ENCODE results near the gene TANC1. TPM values are rescaled to one million over a fixed set of nuclear protein-coding genes. Genes with fewer than 3 reads are reported as not detected.

The TANC1 gene
- total RNA-seq, 1 donor from 2014 or later = 45.0 TPM

DNA sequence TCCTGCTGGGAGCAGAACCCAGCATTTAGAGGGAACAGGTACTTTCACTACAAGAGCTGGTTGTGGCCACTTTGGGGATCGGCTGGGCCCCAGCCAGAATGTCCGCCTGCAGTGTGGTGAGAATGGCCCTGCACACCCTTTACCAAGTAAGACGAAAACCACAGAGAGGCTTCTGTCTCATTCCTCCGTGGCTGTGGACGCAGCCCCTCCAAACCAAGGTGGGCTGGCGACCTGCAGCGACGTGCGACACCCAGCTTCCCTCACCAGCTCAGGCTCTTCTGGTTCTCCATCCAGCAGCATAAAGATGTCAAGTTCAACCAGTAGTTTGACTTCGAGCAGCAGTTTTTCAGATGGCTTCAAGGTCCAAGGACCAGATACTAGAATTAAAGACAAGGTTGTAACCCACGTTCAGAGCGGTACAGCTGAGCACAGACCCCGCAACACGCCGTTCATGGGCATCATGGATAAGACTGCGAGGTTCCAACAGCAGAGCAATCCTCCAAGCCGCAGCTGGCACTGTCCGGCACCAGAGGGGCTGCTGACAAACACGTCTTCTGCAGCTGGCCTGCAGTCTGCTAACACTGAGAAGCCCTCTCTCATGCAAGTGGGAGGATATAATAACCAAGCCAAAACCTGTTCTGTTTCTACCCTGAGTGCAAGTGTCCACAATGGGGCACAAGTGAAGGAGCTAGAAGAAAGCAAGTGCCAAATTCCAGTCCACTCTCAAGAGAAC is 261.9 kb downstream of the TANC1 start:
- H3K27ac Mint-ChIP-seq (ENCODE audit: unreplicated experiment) = no peak overlapping the region
- H3K4me3 Mint-ChIP-seq (ENCODE audit: unreplicated experiment) = no peak overlapping the region
- peaks cover 7% of the 10 kb centered on the region for H3K4me1 Mint-ChIP-seq (ENCODE audit: low read depth, unreplicated experiment)

GRCh38 chr2:159232456-159233170 is 264.2 kb downstream of the TANC1 start:
- H3K4me3 ChIP-seq (ENCODE audit: insufficient read depth, low read depth, low read length) = no peak overlapping the region
- H4K20me1 ChIP-seq (ENCODE audit: insufficient read depth, low read length) = peaks cover 5% of the 10 kb centered on the region
- H3K27ac Mint-ChIP-seq (ENCODE audit: unreplicated experiment) = no peak overlapping the region
- H3K4me3 Mint-ChIP-seq (ENCODE audit: unreplicated experiment) = no peak overlapping the region
- H3K79me2 ChIP-seq (ENCODE audit: insufficient read depth, low read length) = no peaks in the 10 kb centered on the region
- H3K4me1 Mint-ChIP-seq (ENCODE audit: low read depth, unreplicated experiment) = peaks cover 5% of the 10 kb centered on the region
- H3K27me3 ChIP-seq (ENCODE audit: insufficient read depth, low read length) = no peaks in the 10 kb centered on the region
- DNase-seq (ENCODE audit: low read depth) (no peak), FAIRE-seq (no peak)
- TF ChIP-seq CTCF (IDR thresholded peaks at IDR 0.05; ENCODE audit: insufficient read depth, low read depth, low read length) (no peak), EZH2 (IDR thresholded peaks at IDR 0.05; ENCODE audit: insufficient read depth, low read length) (no peak)
- peaks cover 29% of the 10 kb centered on the region for H3K36me3 Mint-ChIP-seq (ENCODE audit: low read depth, unreplicated experiment)
- H2AFZ ChIP-seq (ENCODE audit: low read depth, low read length) = no peak overlapping the region
- no peaks in the 10 kb centered on the region for H3K27me3 Mint-ChIP-seq (ENCODE audit: low read depth, unreplicated experiment)
- H3K9me3 ChIP-seq (ENCODE audit: insufficient read depth, low read depth, low read length) = no peaks in the 10 kb centered on the region
- no peak overlapping the region for H3K27ac ChIP-seq (ENCODE audit: low read depth, low read length)
- H3K36me3 ChIP-seq (ENCODE audit: insufficient read depth, low read length) = peaks cover 35% of the 10 kb centered on the region
- H3K9ac ChIP-seq (ENCODE audit: low read length) = no peak overlapping the region
- peaks cover 4% of the 10 kb centered on the region for H3K4me1 ChIP-seq (ENCODE audit: insufficient read depth, low read length)
- H3K9me3 Mint-ChIP-seq (ENCODE audit: unreplicated experiment) = no peaks in the 10 kb centered on the region
- no peak overlapping the region for H3K4me2 ChIP-seq (ENCODE audit: low read length)

More for the DNA sequence above, 261.9 kb downstream of the TANC1 start:
- FAIRE-seq (no peak), DNase-seq (ENCODE audit: low read depth) (no peak)
- no peak overlapping the region for H3K4me2 ChIP-seq (ENCODE audit: low read length)
- TF ChIP-seq EZH2 (IDR thresholded peaks at IDR 0.05; ENCODE audit: insufficient read depth, low read length) = no peak
- TF ChIP-seq CTCF (IDR thresholded peaks at IDR 0.05; ENCODE audit: insufficient read depth, low read depth, low read length) = no peak
- Mint-ChIP-seq H3K27me3 (ENCODE audit: low read depth, unreplicated experiment) (no peaks in the 10 kb centered on the region), H3K36me3 (ENCODE audit: low read depth, unreplicated experiment) (peaks cover 36% of the 10 kb centered on the region), H3K9me3 (ENCODE audit: unreplicated experiment) (no peaks in the 10 kb centered on the region)
- H3K9me3 ChIP-seq (ENCODE audit: insufficient read depth, low read depth, low read length) = no peaks in the 10 kb centered on the region
- H3K79me2 ChIP-seq (ENCODE audit: insufficient read depth, low read length) = no peaks in the 10 kb centered on the region
- no peak overlapping the region for H2AFZ ChIP-seq (ENCODE audit: low read depth, low read length)
- peaks cover 25% of the 10 kb centered on the region for H3K36me3 ChIP-seq (ENCODE audit: insufficient read depth, low read length)
- peaks cover 12% of the 10 kb centered on the region for H3K4me1 ChIP-seq (ENCODE audit: insufficient read depth, low read length)
- H4K20me1 ChIP-seq (ENCODE audit: insufficient read depth, low read length) = peaks cover 5% of the 10 kb centered on the region
- H3K9ac ChIP-seq (ENCODE audit: low read length) = no peak overlapping the region
- no peak overlapping the region for H3K27ac ChIP-seq (ENCODE audit: low read depth, low read length)
- H3K4me3 ChIP-seq (ENCODE audit: insufficient read depth, low read depth, low read length) = no peak overlapping the region
- no peaks in the 10 kb centered on the region for H3K27me3 ChIP-seq (ENCODE audit: insufficient read depth, low read length)

Data from astrocyte (in vitro differentiated cells and primary cell).